ENCODE results near the gene CENPI. TPM values are rescaled to one million over a fixed set of nuclear protein-coding genes. Genes with fewer than 3 reads are reported as not detected.
A peak's percentile ranks its signal among the peaks of the same experiment; 100 is the strongest.

The CENPI gene
- polyA plus RNA-seq, 1 experiment: 5.4 TPM

GRCh38 chrX:101081231-101081630, 16.8 kb upstream of the CENPI start:
- H3K36me3 ChIP-seq (ENCODE audit: control insufficient read depth, insufficient read depth, low read length): no peaks in the 10 kb centered on the region
- CTCF ChIA-PET: no interaction called here
- POLR2A ChIA-PET: no interaction called here
- DNase-seq (ENCODE audit: low read depth): no peak
- no peak for TF ChIP-seq CTCF (IDR thresholded peaks at IDR 0.05; ENCODE audit: insufficient read depth, low read depth, low read length)
- no peak overlapping the region for H3K4me3 ChIP-seq (ENCODE audit: low read depth, low read length)
- H3K27me3 ChIP-seq (ENCODE audit: control insufficient read depth, insufficient read depth, low read length): no peaks in the 10 kb centered on the region

DNA sequence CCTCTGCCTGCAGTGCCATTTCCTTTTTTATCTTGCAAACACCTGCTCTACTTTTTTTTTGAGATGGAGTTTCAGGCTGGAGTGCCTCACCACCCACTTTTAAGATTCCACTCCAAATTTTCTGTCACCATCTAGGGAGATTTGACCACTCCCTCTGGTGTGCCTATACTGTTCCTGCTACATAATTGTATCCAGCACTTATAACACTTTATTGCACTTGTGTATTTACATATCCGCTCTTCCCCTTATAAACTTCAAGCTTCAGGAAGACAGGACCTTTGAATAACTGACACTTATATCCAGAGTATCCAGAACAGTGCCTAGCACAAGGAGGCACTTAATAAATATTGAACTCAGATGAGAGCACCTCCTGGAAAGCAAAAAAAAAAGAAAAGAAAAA, 6.2 kb upstream of the CENPI start:
- no peak overlapping the region for H3K4me3 ChIP-seq (ENCODE audit: low read depth, low read length)
- no peaks in the 10 kb centered on the region for H3K27me3 ChIP-seq (ENCODE audit: control insufficient read depth, insufficient read depth, low read length)
- POLR2A ChIA-PET: no interaction called here
- TF ChIP-seq CTCF (IDR thresholded peaks at IDR 0.05; ENCODE audit: insufficient read depth, low read depth, low read length): no peak
- CTCF ChIA-PET: no interaction called here
- no peaks in the 10 kb centered on the region for H3K36me3 ChIP-seq (ENCODE audit: control insufficient read depth, insufficient read depth, low read length)
- no peak for DNase-seq (ENCODE audit: low read depth)

GRCh38 chrX:101108284-101108683, 10.3 kb downstream of the CENPI start:
- H3K4me3 ChIP-seq (ENCODE audit: low read depth, low read length): no peak overlapping the region
- no peak for TF ChIP-seq CTCF (IDR thresholded peaks at IDR 0.05; ENCODE audit: insufficient read depth, low read depth, low read length)
- H3K27me3 ChIP-seq (ENCODE audit: control insufficient read depth, insufficient read depth, low read length): no peaks in the 10 kb centered on the region
- CTCF ChIA-PET: no interaction called here
- DNase-seq (ENCODE audit: low read depth): peak; percentile 39
- POLR2A ChIA-PET: no interaction called here
- no peaks in the 10 kb centered on the region for H3K36me3 ChIP-seq (ENCODE audit: control insufficient read depth, insufficient read depth, low read length)

DNA sequence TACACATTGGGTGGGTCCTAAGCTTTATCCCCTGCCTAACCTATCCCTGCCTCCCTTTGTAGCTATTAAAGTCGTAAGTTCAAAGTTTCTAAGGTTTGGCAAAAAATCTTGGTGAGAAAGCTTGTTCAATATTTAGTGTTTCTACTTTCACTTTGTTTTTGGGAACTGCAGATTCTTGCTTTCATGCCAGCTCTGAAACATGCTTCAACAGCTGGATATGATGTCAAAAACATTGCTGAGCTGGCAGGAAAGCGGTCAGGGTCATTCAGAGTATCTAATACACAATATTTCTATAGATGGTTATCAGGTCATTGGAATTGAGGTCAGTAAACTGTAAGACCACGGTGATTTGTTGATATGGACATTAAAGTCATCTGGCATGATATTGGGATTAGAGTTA, 19.7 kb downstream of the CENPI start:
- H3K36me3 ChIP-seq (ENCODE audit: control insufficient read depth, insufficient read depth, low read length): no peaks in the 10 kb centered on the region
- ChIA-PET POLR2A (no interaction called here), CTCF (no interaction called here)
- H3K4me3 ChIP-seq (ENCODE audit: low read depth, low read length): no peak overlapping the region
- H3K27me3 ChIP-seq (ENCODE audit: control insufficient read depth, insufficient read depth, low read length): no peaks in the 10 kb centered on the region
- no peak for TF ChIP-seq CTCF (IDR thresholded peaks at IDR 0.05; ENCODE audit: insufficient read depth, low read depth, low read length)
- DNase-seq (ENCODE audit: low read depth): no peak

- DNase-seq (ENCODE audit: low read depth): no peak
- no peak for TF ChIP-seq CTCF (IDR thresholded peaks at IDR 0.05; ENCODE audit: insufficient read depth, low read depth, low read length)
- Histone ChIP-seq H3K36me3 (ENCODE audit: control insufficient read depth, insufficient read depth, low read length) (no peaks in the 10 kb centered on the region), H3K4me3 (ENCODE audit: low read depth, low read length) (no peak overlapping the region), H3K27me3 (ENCODE audit: control insufficient read depth, insufficient read depth, low read length) (no peaks in the 10 kb centered on the region)
- ChIA-PET POLR2A (no interaction called here), CTCF (no interaction called here)
Observed at GRCh38 chrX:101136235-101136634, 38.2 kb downstream of the CENPI start.

Other genes starting within 250 kb of the CENPI start
- not detected in 2 replicates for gene NOX1, start 223.8 kb upstream of the CENPI start, polyA plus RNA-seq (2011; rRNA removed)
- gene XKRX, start 169.3 kb upstream of the CENPI start, polyA plus RNA-seq (2011; rRNA removed): 0.02 TPM in 1 of 2 replicates, not detected in the other
- not detected in 2 replicates for gene ARL13A, start 128.5 kb upstream of the CENPI start, polyA plus RNA-seq (2011; rRNA removed)
- gene TRMT2B, start 46.1 kb upstream of the CENPI start, polyA plus RNA-seq (2011; rRNA removed): 11.1 and 12.4 TPM in 2 replicates
- gene TMEM35A, start 19.3 kb upstream of the CENPI start, polyA plus RNA-seq (2011; rRNA removed): 1.8 and 2.3 TPM in 2 replicates
- 0.12 and 0.13 TPM in 2 replicates for gene DRP2, start 121.6 kb downstream of the CENPI start, polyA plus RNA-seq (2011; rRNA removed)
- gene TAF7L, start 193.1 kb downstream of the CENPI start, polyA plus RNA-seq (2011; rRNA removed): 0.13 and 0.22 TPM in 2 replicates

Data from BJ (cell line).